ENCODE measurements around the gene RPN2.

Gene RPN2

GRCh38 chr20:37151529-37151928 is 27.6 kb upstream of the RPN2 start:
- no peak overlapping the region for H3K9ac ChIP-seq (ENCODE audit: low read length)
- no peak overlapping the region for H2AFZ ChIP-seq (ENCODE audit: low read depth, low read length)
- H3K4me1 ChIP-seq (ENCODE audit: control insufficient read depth, insufficient read depth, low read depth, low read length), result no peaks in the 10 kb centered on the region
- H3K79me1 ChIP-seq (replicated peaks; ENCODE audit: low read length, poor library complexity, severe bottlenecking), result no peaks in the 10 kb centered on the region
- no peak overlapping the region for H3K14ac ChIP-seq (ENCODE audit: low read length in 2 of 2)
- H3K27me3 ChIP-seq (ENCODE audit: control insufficient read depth in 1 of 2, insufficient read depth in 1 of 2, low read length in 2 of 2), result no peaks in the 10 kb centered on the region
- peaks cover 0 to 3% of the 10 kb centered on the region in 2 experiments for H3K36me3 ChIP-seq (ENCODE audit: control insufficient read depth in 1 of 2, insufficient read depth in 2 of 2, low read depth in 1 of 2, low read length in 2 of 2)
- no peak overlapping the region for H3K23ac ChIP-seq (ENCODE audit: low read length in 2 of 2)
- H2BK5ac ChIP-seq (ENCODE audit: low read depth, low read length, poor library complexity, severe bottlenecking), result no peak overlapping the region
- no peak overlapping the region for H2BK120ac ChIP-seq (ENCODE audit: low read depth, low read length)
- no peak for DNase-seq
- H3K4me3 ChIP-seq (ENCODE audit: insufficient read depth in 1 of 2, low read depth in 1 of 2, low read length in 2 of 2), result no peak overlapping the region
- H2BK15ac ChIP-seq (ENCODE audit: low read depth, poor library complexity, severe bottlenecking), result no peak overlapping the region
- H4K91ac ChIP-seq (ENCODE audit: low read length), result no peak overlapping the region
- no peak overlapping the region for H3K4ac ChIP-seq (ENCODE audit: low read depth in 1 of 2, low read length in 2 of 2)
- H3K4me2 ChIP-seq (ENCODE audit: low read length, poor library complexity, severe bottlenecking), result no peak overlapping the region
- H3K18ac ChIP-seq (ENCODE audit: low read depth in 1 of 2, low read length in 2 of 2), result no peak overlapping the region
- no peak overlapping the region for H2AK5ac ChIP-seq (ENCODE audit: low read length, severe bottlenecking)
- no peak overlapping the region for H3K27ac ChIP-seq (ENCODE audit: low read length, poor library complexity, severe bottlenecking)
- WGBS, result 92% methylated on average over 3 of the region's 4 CpGs
- H4K8ac ChIP-seq (ENCODE audit: low read length), result no peak overlapping the region
- H2BK12ac ChIP-seq (ENCODE audit: low read length in 2 of 2), result no peak overlapping the region
- no peaks in the 10 kb centered on the region for H3K9me3 ChIP-seq (ENCODE audit: control insufficient read depth, low read length)

GRCh38 chr20:37152284-37152683 is 26.8 kb upstream of the RPN2 start:
- no peaks in the 10 kb centered on the region for H3K27me3 ChIP-seq (ENCODE audit: control insufficient read depth in 1 of 2, insufficient read depth in 1 of 2, low read length in 2 of 2)
- no peak overlapping the region for H2BK15ac ChIP-seq (ENCODE audit: low read depth, poor library complexity, severe bottlenecking)
- H3K4me3 ChIP-seq (ENCODE audit: insufficient read depth in 1 of 2, low read depth in 1 of 2, low read length in 2 of 2), result no peak overlapping the region
- H2BK12ac ChIP-seq (ENCODE audit: low read length in 2 of 2), result no peak overlapping the region
- no peak overlapping the region for H4K8ac ChIP-seq (ENCODE audit: low read length)
- DNase-seq, result no peak
- peaks cover 0 to 3% of the 10 kb centered on the region in 2 experiments for H3K36me3 ChIP-seq (ENCODE audit: control insufficient read depth in 1 of 2, insufficient read depth in 2 of 2, low read depth in 1 of 2, low read length in 2 of 2)
- no peaks in the 10 kb centered on the region for H3K4me1 ChIP-seq (ENCODE audit: control insufficient read depth, insufficient read depth, low read depth, low read length)
- no peak overlapping the region for H2AK5ac ChIP-seq (ENCODE audit: low read length, severe bottlenecking)
- WGBS, result 99% methylated on average over 7 of the region's 7 CpGs
- no peak overlapping the region for H3K18ac ChIP-seq (ENCODE audit: low read depth in 1 of 2, low read length in 2 of 2)
- no peak overlapping the region for H3K4me2 ChIP-seq (ENCODE audit: low read length, poor library complexity, severe bottlenecking)
- no peaks in the 10 kb centered on the region for H3K9me3 ChIP-seq (ENCODE audit: control insufficient read depth, low read length)
- no peaks in the 10 kb centered on the region for H3K79me1 ChIP-seq (replicated peaks; ENCODE audit: low read length, poor library complexity, severe bottlenecking)
- no peak overlapping the region for H4K91ac ChIP-seq (ENCODE audit: low read length)
- no peak overlapping the region for H2BK120ac ChIP-seq (ENCODE audit: low read depth, low read length)
- H3K14ac ChIP-seq (ENCODE audit: low read length in 2 of 2), result no peak overlapping the region
- no peak overlapping the region for H3K27ac ChIP-seq (ENCODE audit: low read length, poor library complexity, severe bottlenecking)
- H3K23ac ChIP-seq (ENCODE audit: low read length in 2 of 2), result no peak overlapping the region
- no peak overlapping the region for H2AFZ ChIP-seq (ENCODE audit: low read depth, low read length)
- H3K4ac ChIP-seq (ENCODE audit: low read depth in 1 of 2, low read length in 2 of 2), result no peak overlapping the region
- H3K9ac ChIP-seq (ENCODE audit: low read length), result no peak overlapping the region
- no peak overlapping the region for H2BK5ac ChIP-seq (ENCODE audit: low read depth, low read length, poor library complexity, severe bottlenecking)

GRCh38 chr20:37154684-37155298 is 24.3 kb upstream of the RPN2 start:
- Histone ChIP-seq H3K14ac (ENCODE audit: low read length in 2 of 2) (no peak overlapping the region), H2BK5ac (ENCODE audit: low read depth, low read length, poor library complexity, severe bottlenecking) (no peak overlapping the region), H3K9me3 (ENCODE audit: control insufficient read depth, low read length) (no peaks in the 10 kb centered on the region), H3K23ac (ENCODE audit: low read length in 2 of 2) (no peak overlapping the region), H3K18ac (ENCODE audit: low read depth in 1 of 2, low read length in 2 of 2) (no peak overlapping the region), H3K4ac (ENCODE audit: low read depth in 1 of 2, low read length in 2 of 2) (no peak overlapping the region), H2AK5ac (ENCODE audit: low read length, severe bottlenecking) (no peak overlapping the region), H4K8ac (ENCODE audit: low read length) (no peak overlapping the region), H3K9ac (ENCODE audit: low read length) (no peak overlapping the region), H3K4me2 (ENCODE audit: low read length, poor library complexity, severe bottlenecking) (no peak overlapping the region), H3K36me3 (ENCODE audit: control insufficient read depth in 1 of 2, insufficient read depth in 2 of 2, low read depth in 1 of 2, low read length in 2 of 2) (peaks cover 0 to 3% of the 10 kb centered on the region in 2 experiments), H4K91ac (ENCODE audit: low read length) (no peak overlapping the region), H3K4me1 (ENCODE audit: control insufficient read depth, insufficient read depth, low read depth, low read length) (no peaks in the 10 kb centered on the region), H2BK15ac (ENCODE audit: low read depth, poor library complexity, severe bottlenecking) (no peak overlapping the region), H2BK12ac (ENCODE audit: low read length in 2 of 2) (no peak overlapping the region), H3K79me1 (replicated peaks; ENCODE audit: low read length, poor library complexity, severe bottlenecking) (no peaks in the 10 kb centered on the region), H3K4me3 (ENCODE audit: insufficient read depth in 1 of 2, low read depth in 1 of 2, low read length in 2 of 2) (no peak overlapping the region), H2BK120ac (ENCODE audit: low read depth, low read length) (no peak overlapping the region), H3K27ac (ENCODE audit: low read length, poor library complexity, severe bottlenecking) (no peak overlapping the region), H3K27me3 (ENCODE audit: control insufficient read depth in 1 of 2, insufficient read depth in 1 of 2, low read length in 2 of 2) (no peaks in the 10 kb centered on the region), H2AFZ (ENCODE audit: low read depth, low read length) (no peak overlapping the region)
- WGBS, result 92% methylated on average over 6 of the region's 6 CpGs
- DNase-seq, result no peak

- WGBS, result 94% methylated on average over 9 of the region's 9 CpGs
- Histone ChIP-seq H3K18ac (ENCODE audit: low read depth in 1 of 2, low read length in 2 of 2) (no peak overlapping the region), H2AFZ (ENCODE audit: low read depth, low read length) (no peak overlapping the region), H3K4me3 (ENCODE audit: insufficient read depth in 1 of 2, low read depth in 1 of 2, low read length in 2 of 2) (no peak overlapping the region), H2BK12ac (ENCODE audit: low read length in 2 of 2) (no peak overlapping the region), H2BK120ac (ENCODE audit: low read depth, low read length) (no peak overlapping the region), H3K4me2 (ENCODE audit: low read length, poor library complexity, severe bottlenecking) (no peak overlapping the region), H3K4me1 (ENCODE audit: control insufficient read depth, insufficient read depth, low read depth, low read length) (no peaks in the 10 kb centered on the region), H3K9me3 (ENCODE audit: control insufficient read depth, low read length) (no peaks in the 10 kb centered on the region), H2BK15ac (ENCODE audit: low read depth, poor library complexity, severe bottlenecking) (no peak overlapping the region), H3K9ac (ENCODE audit: low read length) (no peak overlapping the region), H3K79me1 (replicated peaks; ENCODE audit: low read length, poor library complexity, severe bottlenecking) (no peaks in the 10 kb centered on the region), H2BK5ac (ENCODE audit: low read depth, low read length, poor library complexity, severe bottlenecking) (no peak overlapping the region), H3K27ac (ENCODE audit: low read length, poor library complexity, severe bottlenecking) (no peak overlapping the region), H3K36me3 (ENCODE audit: control insufficient read depth in 1 of 2, insufficient read depth in 2 of 2, low read depth in 1 of 2, low read length in 2 of 2) (peaks cover 0 to 3% of the 10 kb centered on the region in 2 experiments), H3K23ac (ENCODE audit: low read length in 2 of 2) (no peak overlapping the region), H3K27me3 (ENCODE audit: control insufficient read depth in 1 of 2, insufficient read depth in 1 of 2, low read length in 2 of 2) (no peaks in the 10 kb centered on the region), H4K8ac (ENCODE audit: low read length) (no peak overlapping the region), H3K4ac (ENCODE audit: low read depth in 1 of 2, low read length in 2 of 2) (no peak overlapping the region), H3K14ac (ENCODE audit: low read length in 2 of 2) (no peak overlapping the region), H4K91ac (ENCODE audit: low read length) (no peak overlapping the region), H2AK5ac (ENCODE audit: low read length, severe bottlenecking) (no peak overlapping the region)
- no peak for DNase-seq
These were observed 23.1 kb upstream of the RPN2 start for GRCh38 chr20:37155987-37156386.
